Epithelial cell of proximal tubule (primary cell): Measurements from ENCODE around the gene SYCP2L. TPM values are rescaled to one million over a fixed set of nuclear protein-coding genes. Genes with fewer than 3 reads are reported as not detected.

Source experiments
- DNase-seq: peaks from one replicate; pipeline ENCODE4 v3.0.0-alpha.2; 2011; ENCODE audit warnings: low read depth
- H3K4me3 ChIP-seq: 2 replicates; pipeline ENCODE4 v1.5.1; 2011; ENCODE audit warnings: low read depth, mild to moderate bottlenecking, low read length
- CTCF ChIP-seq: conservative IDR thresholded peaks from 2 replicates; pipeline ENCODE4 v1.5.1; 2012; ENCODE audit warnings: low read depth, mild to moderate bottlenecking, low read length
- total RNA-seq: library from RNA; depleted of rRNA; stranded (reverse); fragments of >200 nt; gene quantifications from 2 replicates; pipeline ENCODE4 v1.2.3, GENCODE V29; 2015

SYCP2L gene
- total RNA-seq, 1 donor from 2014 or later = 3.4 TPM

GRCh38 chr6:11006061-11006460, 119.2 kb downstream of the SYCP2L start:
- TF ChIP-seq CTCF = no peak
- no peak overlapping the region for H3K4me3 ChIP-seq
- no peak for DNase-seq

GRCh38 chr6:11007715-11008608, 121.1 kb downstream of the SYCP2L start:
- no peak for TF ChIP-seq CTCF
- DNase-seq = peak; percentile 22
- H3K4me3 ChIP-seq = no peak overlapping the region

GRCh38 chr6:11008821-11009220, 122.0 kb downstream of the SYCP2L start:
- TF ChIP-seq CTCF = no peak
- no peak for DNase-seq
- no peak overlapping the region for H3K4me3 ChIP-seq

GRCh38 chr6:11009353-11009752, 122.5 kb downstream of the SYCP2L start:
- H3K4me3 ChIP-seq = no peak overlapping the region
- DNase-seq = peak; percentile 35

GRCh38 chr6:11011787-11012234, 125.0 kb downstream of the SYCP2L start:
- DNase-seq = no peak
- no peak overlapping the region for H3K4me3 ChIP-seq
- TF ChIP-seq CTCF = no peak

More at GRCh38 chr6:11009353-11009752, 122.5 kb downstream of the SYCP2L start:
- no peak for TF ChIP-seq CTCF

- no peak for TF ChIP-seq CTCF
- no peak overlapping the region for H3K4me3 ChIP-seq
- no peak for DNase-seq
Observed at GRCh38 chr6:11012295-11012754, 125.5 kb downstream of the SYCP2L start.
